Measurements from ENCODE around the gene SLC8A1. TPM values are rescaled to one million over a fixed set of nuclear protein-coding genes. Genes with fewer than 3 reads are reported as not detected.

Gene SLC8A1
- total and polyA plus RNA-seq, 10 of the 15 experiments (the other 5 are each of a cell fraction or from before 2014, with no cell fraction given) = under 0.01 to 1.2 (median 0.01) TPM; not detected in 3

- Histone ChIP-seq H3K27ac (ENCODE audit: control insufficient read depth, insufficient read depth) (no peak overlapping the region), H3K27me3 (replicated peaks in 1 of 2; ENCODE audit: control insufficient read depth in 2 of 2, insufficient read depth in 2 of 2, low read length in 1 of 2) (no peaks in the 10 kb centered on the region; a peak in 1 of 4 replicates), H2AFZ (ENCODE audit: control insufficient read depth, low read depth, low read length) (no peak overlapping the region), H4K20me1 (ENCODE audit: control insufficient read depth, insufficient read depth) (no peaks in the 10 kb centered on the region), H3K9me3 (replicated peaks; ENCODE audit: control insufficient read depth, insufficient read depth, low read length) (no peaks in the 10 kb centered on the region), H3K4me2 (ENCODE audit: control insufficient read depth, insufficient read depth) (no peak overlapping the region), H3K79me2 (ENCODE audit: control insufficient read depth, insufficient read depth, low read length) (no peaks in the 10 kb centered on the region), H3K9ac (ENCODE audit: control insufficient read depth, insufficient read depth, low read length) (no peak overlapping the region), H3K36me3 (ENCODE audit: control insufficient read depth in 2 of 2, insufficient read depth in 2 of 2, low read length in 1 of 2) (no peaks in the 10 kb centered on the region), H3K4me3 (no peak overlapping the region), H3K4me1 (ENCODE audit: control insufficient read depth, insufficient read depth, low read length) (no peaks in the 10 kb centered on the region)
- TF ChIP-seq EGR1 (IDR thresholded peaks at IDR 0.05; ENCODE audit: borderline replicate concordance in 1 of 2, low read depth in 2 of 2, low read length in 2 of 2) (no peak), MEF2A (IDR thresholded peaks at IDR 0.05; ENCODE audit: insufficient read depth, low read depth, low read length) (no peak), MEF2B (IDR thresholded peaks at IDR 0.05; ENCODE audit: partially characterized antibody, poor library complexity, severe bottlenecking) (no peak), FOXM1 (IDR thresholded peaks at IDR 0.05; ENCODE audit: low read depth, low read length) (no peak), CBX5 (IDR thresholded peaks at IDR 0.05; ENCODE audit: low read depth) (no peak), BRCA1 (IDR thresholded peaks at IDR 0.05; ENCODE audit: low read depth, low read length) (no peak), RAD21 (IDR thresholded peaks at IDR 0.05; ENCODE audit: insufficient read depth, low read depth, low read length) (no peak), NKRF (conservative IDR thresholded peaks at IDR 0.05) (no peak), RAD51 (IDR thresholded peaks at IDR 0.05) (no peak)
- TF ChIP-seq, protein P1, sequence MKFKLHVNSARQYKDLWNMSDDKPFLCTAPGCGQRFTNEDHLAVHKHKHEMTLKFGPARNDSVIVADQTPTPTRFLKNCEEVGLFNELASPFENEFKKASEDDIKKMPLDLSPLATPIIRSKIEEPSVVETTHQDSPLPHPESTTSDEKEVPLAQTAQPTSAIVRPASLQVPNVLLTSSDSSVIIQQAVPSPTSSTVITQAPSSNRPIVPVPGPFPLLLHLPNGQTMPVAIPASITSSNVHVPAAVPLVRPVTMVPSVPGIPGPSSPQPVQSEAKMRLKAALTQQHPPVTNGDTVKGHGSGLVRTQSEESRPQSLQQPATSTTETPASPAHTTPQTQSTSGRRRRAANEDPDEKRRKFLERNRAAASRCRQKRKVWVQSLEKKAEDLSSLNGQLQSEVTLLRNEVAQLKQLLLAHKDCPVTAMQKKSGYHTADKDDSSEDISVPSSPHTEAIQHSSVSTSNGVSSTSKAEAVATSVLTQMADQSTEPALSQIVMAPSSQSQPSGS (IDR thresholded peaks at IDR 0.05; ENCODE audit: low read length) = no peak
- TF ChIP-seq, protein P2, sequence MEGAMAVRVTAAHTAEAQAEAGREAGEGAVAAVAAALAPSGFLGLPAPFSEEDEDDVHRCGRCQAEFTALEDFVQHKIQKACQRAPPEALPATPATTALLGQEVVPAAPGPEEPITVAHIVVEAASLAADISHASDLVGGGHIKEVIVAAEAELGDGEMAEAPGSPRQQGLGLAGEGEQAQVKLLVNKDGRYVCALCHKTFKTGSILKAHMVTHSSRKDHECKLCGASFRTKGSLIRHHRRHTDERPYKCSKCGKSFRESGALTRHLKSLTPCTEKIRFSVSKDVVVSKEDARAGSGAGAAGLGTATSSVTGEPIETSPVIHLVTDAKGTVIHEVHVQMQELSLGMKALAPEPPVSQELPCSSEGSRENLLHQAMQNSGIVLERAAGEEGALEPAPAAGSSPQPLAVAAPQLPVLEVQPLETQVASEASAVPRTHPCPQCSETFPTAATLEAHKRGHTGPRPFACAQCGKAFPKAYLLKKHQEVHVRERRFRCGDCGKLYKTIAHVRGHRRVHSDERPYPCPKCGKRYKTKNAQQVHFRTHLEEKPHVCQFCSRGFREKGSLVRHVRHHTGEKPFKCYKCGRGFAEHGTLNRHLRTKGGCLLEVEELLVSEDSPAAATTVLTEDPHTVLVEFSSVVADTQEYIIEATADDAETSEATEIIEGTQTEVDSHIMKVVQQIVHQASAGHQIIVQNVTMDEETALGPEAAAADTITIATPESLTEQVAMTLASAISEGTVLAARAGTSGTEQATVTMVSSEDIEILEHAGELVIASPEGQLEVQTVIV (IDR thresholded peaks at IDR 0.05; ENCODE audit: borderline replicate concordance, partially characterized antibody) = no peak
- no peak for DNase-seq (ENCODE audit: low read depth, low spot score)
- SMC1A ChIA-PET (ENCODE audit: uncharacterized antibody, unreplicated experiment) = no interaction called here
- no peak for FAIRE-seq
- POLR2A ChIA-PET = no interaction called here
- no TSS peak for BruUV-seq (replicated peaks)
- CTCF ChIA-PET = no interaction called here
- in situ Hi-C loops (cut with MboI) (no loop called here), intact Hi-C loops (cut with micrococcal nuclease; ENCODE audit: unreplicated experiment) (no loop called here)
- WGBS (ENCODE audit: insufficient coverage, insufficient replicate concordance, low lambda C conversion rate, missing lambda C conversion rate) = 8% methylated on average over 1 of the region's 1 CpG
- RAD21 ChIA-PET (ENCODE audit: unreplicated experiment) = no interaction called here
- ATAC-seq = no peak
Observed at GRCh38 chr2:40248294-40248693, 203.6 kb downstream of the SLC8A1 start.

Data from GM12878 (cell line).